Neural cell (in vitro differentiated cells): ENCODE results near the gene SPRYD3.

Source experiments
- CTCF ChIP-seq: fragments of 450-650 bp; IDR thresholded peaks from 2 replicates; pipeline ENCODE4 v1.5.1; 2014; ENCODE audit warnings: antibody characterized with exemption, mild to moderate bottlenecking, moderate library complexity; ENCODE audit not compliant: poor library complexity, severe bottlenecking
- EP300 ChIP-seq: fragments of 450-650 bp; conservative IDR thresholded peaks from 2 replicates; pipeline ENCODE4 v1.6.1; 2014; ENCODE audit warnings: antibody characterized with exemption, mild to moderate bottlenecking, moderate library complexity; ENCODE audit not compliant: poor library complexity, severe bottlenecking
- EZH2 ChIP-seq: fragments of 200-600, 300-800 bp; shearing (Covaris generic), sonication (generic); IDR thresholded peaks from 2 replicates; pipeline ENCODE4 v1.6.1; 2014; ENCODE audit warnings: antibody characterized with exemption, low read length, borderline replicate concordance, mild to moderate bottlenecking; ENCODE audit not compliant: insufficient read depth, poor library complexity, severe bottlenecking
- MXI1 ChIP-seq: fragments of 450-650 bp; conservative IDR thresholded peaks from 2 replicates; pipeline ENCODE4 v1.6.1; 2014; ENCODE audit warnings: antibody characterized with exemption, mild to moderate bottlenecking; ENCODE audit not compliant: poor library complexity, severe bottlenecking
- POLR2AphosphoS5 ChIP-seq: IDR thresholded peaks from 2 replicates; pipeline ENCODE4 v1.6.1; 2012
- RAD21 ChIP-seq: fragments of 450-650 bp; conservative IDR thresholded peaks from 2 replicates; pipeline ENCODE4 v1.6.1; 2014; ENCODE audit warnings: antibody characterized with exemption, mild to moderate bottlenecking, moderate library complexity
- REST ChIP-seq: IDR thresholded peaks from 2 replicates; pipeline ENCODE4 v1.6.1; 2012; ENCODE audit warnings: borderline replicate concordance

- TF ChIP-seq CTCF (no peak), REST (no peak), POLR2AphosphoS5 (no peak), RAD21 (no peak), MXI1 (no peak), EP300 (no peak), EZH2 (no peak)
Measured at GRCh38 chr12:53086361-53086760, 7.2 kb upstream of the SPRYD3 start.
